ENCODE measurements around the gene UBXN6. TPM values are rescaled to one million over a fixed set of nuclear protein-coding genes. Genes with fewer than 3 reads are reported as not detected.

The UBXN6 gene
- total RNA-seq, 1 experiment from 2014 or later, result 76.5 TPM

DNA sequence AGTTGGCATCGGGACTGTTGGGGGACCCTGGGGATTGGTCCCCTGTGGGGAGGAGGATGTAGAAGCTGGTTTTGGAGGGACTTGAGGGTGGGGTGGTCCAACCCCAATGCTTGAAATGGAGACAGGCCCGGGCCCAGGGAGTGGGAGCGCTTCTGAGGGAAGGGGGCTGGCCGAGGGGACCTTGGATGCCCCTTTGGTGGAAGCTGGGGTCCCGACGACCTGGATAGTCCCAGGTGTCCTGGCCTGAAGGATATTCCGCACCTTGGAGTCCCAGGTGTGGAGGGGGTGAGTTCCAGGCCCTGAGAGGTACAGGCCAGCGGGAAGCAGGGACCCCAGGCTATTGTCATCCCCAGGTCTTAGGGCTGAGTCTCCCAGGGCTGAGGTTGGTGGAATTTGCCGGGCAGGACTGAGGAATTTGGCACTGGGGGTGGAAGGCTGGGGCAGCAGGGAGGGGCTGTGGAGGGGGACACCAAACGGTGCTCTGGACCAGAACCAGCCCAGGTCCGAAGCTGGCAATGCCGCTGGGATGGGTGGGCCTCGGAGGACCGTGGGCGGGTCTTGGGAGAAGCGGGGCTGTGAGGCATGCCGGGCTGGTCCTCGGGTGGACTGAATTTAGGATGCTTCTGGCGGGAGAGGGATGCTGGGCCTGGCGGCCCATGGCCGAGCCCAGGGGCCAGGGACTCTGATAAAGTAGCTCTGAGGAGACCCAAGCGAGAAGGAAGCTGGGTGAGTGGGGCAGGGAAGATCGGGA, 16.3 kb upstream of the UBXN6 start:
- H3K9me2 ChIP-seq (ENCODE audit: insufficient read depth), result no peaks in the 10 kb centered on the region
- H3K4me2 ChIP-seq (ENCODE audit: low read length), result peak overlapping the region; percentile 99
- H2AFZ ChIP-seq (ENCODE audit: low read depth, low read length, poor library complexity, severe bottlenecking), result no peak overlapping the region
- no TSS peak for BruUV-seq (replicated peaks)
- peak overlapping the region; percentile 92; the same call in 1 of the 2 replicates for H3K9ac ChIP-seq (ENCODE audit: low read length)
- POLR2A ChIA-PET, result no interaction called here
- intact Hi-C loops (cut with micrococcal nuclease), result no loop called here
- TF ChIP-seq CBX3 (IDR thresholded peaks at IDR 0.05; ENCODE audit: low read depth) (no peak), ZFX (IDR thresholded peaks at IDR 0.05) (no peak), EZH2phosphoT487 (IDR thresholded peaks at IDR 0.05; ENCODE audit: borderline replicate concordance) (no peak), YY1 (IDR thresholded peaks at IDR 0.05; ENCODE audit: extremely low read depth, insufficient replicate concordance, low read depth, low read length) (no peak), POLR2AphosphoS5 (IDR thresholded peaks at IDR 0.05; ENCODE audit: low read depth, low read length) (no peak), EZH2 (IDR thresholded peaks at IDR 0.05) (no peak), POLR2A (IDR thresholded peaks at IDR 0.05; ENCODE audit: borderline replicate concordance, extremely low read depth, insufficient read depth, insufficient read length) (no peak), ZNF274 (IDR thresholded peaks at IDR 0.05; ENCODE audit: low read depth, low read length) (no peak), JUND (IDR thresholded peaks at IDR 0.05) (no peak)
- H4K20me1 ChIP-seq (ENCODE audit: insufficient read depth), result no peaks in the 10 kb centered on the region
- CTCF ChIA-PET, result no interaction called here
- H3K79me2 ChIP-seq (ENCODE audit: insufficient read depth, low read length), result peaks cover 27% of the 10 kb centered on the region
- DNase-seq (ENCODE audit: low read depth, low spot score), result no peak
- ATAC-seq, result no peak
- H3K27me3 ChIP-seq (ENCODE audit: insufficient read depth, low read length), result no peaks in the 10 kb centered on the region
- peaks cover 14 to 29% of the 10 kb centered on the region in 2 experiments for H3K4me1 ChIP-seq (ENCODE audit: control insufficient read depth in 1 of 2, insufficient read depth in 2 of 2, low read length in 2 of 2)
- RAD21 ChIA-PET (ENCODE audit: low non-redundant PET in 1 of 2, low total read pairs in 2 of 2, uncharacterized antibody in 2 of 2, unreplicated experiment in 2 of 2), result no interaction called here
- no peaks in the 10 kb centered on the region for H3K9me3 ChIP-seq (ENCODE audit: control insufficient read depth in 1 of 2, insufficient read depth in 1 of 2, low read depth in 1 of 2, low read length in 2 of 2)
- H3K36me3 ChIP-seq (ENCODE audit: control insufficient read depth in 1 of 2, insufficient read depth in 2 of 2, low read length in 2 of 2), result peaks cover 11 to 18% of the 10 kb centered on the region in 2 experiments
- H3K27ac ChIP-seq (ENCODE audit: low read depth, low read length), result peak overlapping the region; percentile 45; the same call in 1 of the 2 replicates
- peak overlapping the region; percentile 91 to 92; a peak in 2 of 4 replicates for H3K4me3 ChIP-seq (replicated peaks in 1 of 2; ENCODE audit: low read depth in 1 of 2, low read length in 2 of 2)
